ENCODE measurements around the gene CADPS. TPM values are rescaled to one million over a fixed set of nuclear protein-coding genes. Genes with fewer than 3 reads are reported as not detected.

Gene CADPS
- total and polyA plus RNA-seq, 9 of the 15 experiments (the other 6 are each of a cell fraction or from before 2014, with no cell fraction given), result not detected

DNA sequence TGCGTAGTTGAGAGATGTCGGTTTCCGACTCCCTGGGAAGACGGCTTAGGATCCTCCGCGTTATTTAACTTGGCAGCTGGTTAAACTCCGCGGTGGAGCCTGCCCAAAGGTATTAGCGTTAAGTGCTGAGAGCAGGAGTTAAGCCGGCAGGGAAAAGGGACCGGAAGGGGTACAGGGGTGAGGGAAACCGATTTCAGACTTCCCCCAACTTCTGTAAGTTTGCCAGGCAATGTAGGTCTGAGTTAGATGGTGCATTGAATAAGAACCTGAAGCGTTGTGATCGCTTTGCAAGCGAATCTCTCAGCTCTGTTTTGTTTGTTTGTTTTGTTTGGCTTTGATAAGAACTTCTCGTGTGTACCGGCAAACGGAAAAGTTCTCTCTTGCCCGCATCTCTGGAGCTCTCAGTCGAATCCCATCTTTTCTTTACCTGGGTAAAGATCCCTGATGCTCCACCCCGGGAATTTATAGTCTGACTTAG is 495.9 kb downstream of the CADPS start:
- H3K4me1 ChIP-seq (replicated peaks in 1 of 2; ENCODE audit: control insufficient read depth in 2 of 2, insufficient read depth in 2 of 2, low read length in 2 of 2), result no peaks in the 10 kb centered on the region
- in situ Hi-C loops (cut with MboI), result no loop called here
- H3K27me3 ChIP-seq (ENCODE audit: control insufficient read depth in 2 of 2, insufficient read depth in 2 of 2, low read length in 2 of 2), result peaks cover 0 to 25% of the 10 kb centered on the region in 2 experiments; a peak in 2 of 5 replicates
- DNase-seq (ENCODE audit: extremely low read depth in 1 of 4, low spot score in 3 of 4), result no peak
- POLR2A ChIA-PET, result no interaction called here
- BruUV-seq (replicated peaks), result no TSS peak
- no peak overlapping the region for H2AFZ ChIP-seq (ENCODE audit: low read depth, low read length)
- 1% methylated on average over 15 of the region's 21 CpGs for WGBS (ENCODE audit: insufficient coverage, low coverage, missing lambda C conversion rate)
- no peak for FAIRE-seq
- H4K20me1 ChIP-seq (replicated peaks; ENCODE audit: control insufficient read depth, insufficient read depth, low read length), result no peaks in the 10 kb centered on the region
- no peaks in the 10 kb centered on the region for H3K9me3 ChIP-seq (replicated peaks; ENCODE audit: control insufficient read depth, insufficient read depth, low read depth, low read length)
- H3K4me3 ChIP-seq, result no peak overlapping the region
- no peaks in the 10 kb centered on the region for H3K36me3 ChIP-seq (ENCODE audit: control insufficient read depth, insufficient read depth, low read length)
- no peak overlapping the region for H3K27ac ChIP-seq (ENCODE audit: extremely low read depth, low read depth, low read length)
- ATAC-seq, result no peak
- intact Hi-C loops (cut with micrococcal nuclease), result no loop called here
- no peak overlapping the region for H3K4me2 ChIP-seq (ENCODE audit: insufficient read depth, low read length)
- CTCF ChIA-PET (ENCODE audit: low intra/inter-chr PET ratio), result no interaction called here
- H3K9me1 ChIP-seq (ENCODE audit: control insufficient read depth, insufficient read depth, low read length), result no peaks in the 10 kb centered on the region
- no peaks in the 10 kb centered on the region for H3K79me2 ChIP-seq (ENCODE audit: control insufficient read depth, insufficient read depth, low read length)
- H3K9ac ChIP-seq (ENCODE audit: insufficient read depth in 1 of 2, low read depth in 2 of 2, low read length in 2 of 2), result no peak overlapping the region
- TF ChIP-seq ILK (tag; IDR thresholded peaks at IDR 0.05; ENCODE audit: borderline replicate concordance, low read depth) (no peak), HLTF (IDR thresholded peaks at IDR 0.05) (no peak), RFX1 (IDR thresholded peaks at IDR 0.05) (no peak), GATAD2B (IDR thresholded peaks at IDR 0.05; ENCODE audit: borderline replicate concordance) (no peak), GTF2A2 (tag; IDR thresholded peaks at IDR 0.05) (no peak), CCNT2 (IDR thresholded peaks at IDR 0.05; ENCODE audit: borderline replicate concordance, extremely low read depth, insufficient read length, low read depth, low read length) (no peak), LEF1 (IDR thresholded peaks at IDR 0.05) (no peak), SETDB1 (IDR thresholded peaks at IDR 0.05; ENCODE audit: low read length) (no peak), NRF1 (conservative IDR thresholded peaks at IDR 0.05 in 1 of 2, IDR thresholded peaks at IDR 0.05 in 1 of 2) (no peak), SIX5 (IDR thresholded peaks at IDR 0.05; ENCODE audit: borderline replicate concordance in 1 of 2, insufficient read depth in 1 of 2, low read depth in 1 of 2, low read length in 2 of 2) (no peak), EP400 (IDR thresholded peaks at IDR 0.05) (no peak), ZNF41 (CRISPR knock-in tag; conservative IDR thresholded peaks at IDR 0.05) (no peak), RB1 (IDR thresholded peaks at IDR 0.05; ENCODE audit: low read depth) (no peak)
- TF ChIP-seq, protein P1, sequence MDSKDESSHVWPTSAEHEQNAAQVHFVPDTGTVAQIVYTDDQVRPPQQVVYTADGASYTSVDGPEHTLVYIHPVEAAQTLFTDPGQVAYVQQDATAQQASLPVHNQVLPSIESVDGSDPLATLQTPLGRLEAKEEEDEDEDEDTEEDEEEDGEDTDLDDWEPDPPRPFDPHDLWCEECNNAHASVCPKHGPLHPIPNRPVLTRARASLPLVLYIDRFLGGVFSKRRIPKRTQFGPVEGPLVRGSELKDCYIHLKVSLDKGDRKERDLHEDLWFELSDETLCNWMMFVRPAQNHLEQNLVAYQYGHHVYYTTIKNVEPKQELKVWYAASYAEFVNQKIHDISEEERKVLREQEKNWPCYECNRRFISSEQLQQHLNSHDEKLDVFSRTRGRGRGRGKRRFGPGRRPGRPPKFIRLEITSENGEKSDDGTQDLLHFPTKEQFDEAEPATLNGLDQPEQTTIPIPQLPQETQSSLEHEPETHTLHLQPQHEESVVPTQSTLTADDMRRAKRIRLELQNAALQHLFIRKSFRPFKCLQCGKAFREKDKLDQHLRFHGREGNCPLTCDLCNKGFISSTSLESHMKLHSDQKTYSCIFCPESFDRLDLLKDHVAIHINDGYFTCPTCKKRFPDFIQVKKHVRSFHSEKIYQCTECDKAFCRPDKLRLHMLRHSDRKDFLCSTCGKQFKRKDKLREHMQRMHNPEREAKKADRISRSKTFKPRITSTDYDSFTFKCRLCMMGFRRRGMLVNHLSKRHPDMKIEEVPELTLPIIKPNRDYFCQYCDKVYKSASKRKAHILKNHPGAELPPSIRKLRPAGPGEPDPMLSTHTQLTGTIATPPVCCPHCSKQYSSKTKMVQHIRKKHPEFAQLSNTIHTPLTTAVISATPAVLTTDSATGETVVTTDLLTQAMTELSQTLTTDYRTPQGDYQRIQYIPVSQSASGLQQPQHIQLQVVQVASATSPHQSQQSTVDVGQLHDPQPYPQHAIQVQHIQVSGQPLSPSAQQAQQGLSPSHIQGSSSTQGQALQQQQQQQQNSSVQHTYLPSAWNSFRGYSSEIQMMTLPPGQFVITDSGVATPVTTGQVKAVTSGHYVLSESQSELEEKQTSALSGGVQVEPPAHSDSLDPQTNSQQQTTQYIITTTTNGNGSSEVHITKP (IDR thresholded peaks at IDR 0.05; ENCODE audit: partially characterized antibody), result no peak
- TF ChIP-seq, protein P2, sequence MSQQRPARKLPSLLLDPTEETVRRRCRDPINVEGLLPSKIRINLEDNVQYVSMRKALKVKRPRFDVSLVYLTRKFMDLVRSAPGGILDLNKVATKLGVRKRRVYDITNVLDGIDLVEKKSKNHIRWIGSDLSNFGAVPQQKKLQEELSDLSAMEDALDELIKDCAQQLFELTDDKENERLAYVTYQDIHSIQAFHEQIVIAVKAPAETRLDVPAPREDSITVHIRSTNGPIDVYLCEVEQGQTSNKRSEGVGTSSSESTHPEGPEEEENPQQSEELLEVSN (IDR thresholded peaks at IDR 0.05; ENCODE audit: borderline replicate concordance in 1 of 2, extremely low read depth in 1 of 2, insufficient read depth in 1 of 2, insufficient read length in 1 of 2, low read depth in 1 of 2, low read length in 1 of 2, poor library complexity in 1 of 2, severe bottlenecking in 1 of 2), result no peak
- TF ChIP-seq, protein P3, sequence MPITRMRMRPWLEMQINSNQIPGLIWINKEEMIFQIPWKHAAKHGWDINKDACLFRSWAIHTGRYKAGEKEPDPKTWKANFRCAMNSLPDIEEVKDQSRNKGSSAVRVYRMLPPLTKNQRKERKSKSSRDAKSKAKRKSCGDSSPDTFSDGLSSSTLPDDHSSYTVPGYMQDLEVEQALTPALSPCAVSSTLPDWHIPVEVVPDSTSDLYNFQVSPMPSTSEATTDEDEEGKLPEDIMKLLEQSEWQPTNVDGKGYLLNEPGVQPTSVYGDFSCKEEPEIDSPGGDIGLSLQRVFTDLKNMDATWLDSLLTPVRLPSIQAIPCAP (CRISPR knock-in tag; IDR thresholded peaks at IDR 0.05; ENCODE audit: borderline replicate concordance), result no peak

All from K562 (cell line).